GM12864 (cell line): ENCODE results near the gene DCTD.
A peak's percentile ranks its signal among the peaks of the same experiment; 100 is the strongest.

Experiments used
- DNase-seq: peaks from one replicate; pipeline ENCODE4 v3.0.0-alpha.2; 2011; ENCODE audit warnings: low read depth
- H3K4me3 ChIP-seq: 2 replicates; pipeline ENCODE4 v1.5.1; 2011; ENCODE audit warnings: mild to moderate bottlenecking, low read depth, low read length, control low read depth
- TF ChIP-seq, protein P1 (sequence below): IDR thresholded peaks from 2 replicates; pipeline ENCODE4 v1.5.1; 2011; ENCODE audit warnings: low read depth, mild to moderate bottlenecking, moderate library complexity, low read length, control low read depth, inconsistent platforms; ENCODE audit errors: missing control alignments

DCTD gene

DNA sequence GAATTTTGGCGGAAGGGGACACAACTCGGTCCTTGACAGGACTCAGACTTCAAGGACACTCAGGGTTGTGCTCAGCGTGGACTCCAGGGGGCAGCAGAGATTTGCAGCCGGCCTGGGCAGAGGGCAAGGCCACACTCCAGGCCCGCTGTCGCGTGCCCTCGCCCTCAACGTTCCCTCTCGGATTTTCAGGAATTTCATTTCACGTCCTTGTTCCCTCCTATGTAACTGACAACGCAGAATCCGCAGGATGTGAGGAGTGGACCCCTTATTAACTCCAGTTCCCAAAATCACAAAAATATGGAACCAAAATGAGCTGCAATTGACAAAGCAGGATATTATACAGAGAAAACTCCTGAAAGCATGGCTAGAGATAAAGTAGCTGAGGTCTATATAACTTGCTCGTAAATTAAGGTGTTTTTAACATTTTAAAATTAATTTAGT, 21.0 kb upstream of the DCTD start:
- no peak overlapping the region for H3K4me3 ChIP-seq
- DNase-seq, result no peak
- TF ChIP-seq, protein P1, sequence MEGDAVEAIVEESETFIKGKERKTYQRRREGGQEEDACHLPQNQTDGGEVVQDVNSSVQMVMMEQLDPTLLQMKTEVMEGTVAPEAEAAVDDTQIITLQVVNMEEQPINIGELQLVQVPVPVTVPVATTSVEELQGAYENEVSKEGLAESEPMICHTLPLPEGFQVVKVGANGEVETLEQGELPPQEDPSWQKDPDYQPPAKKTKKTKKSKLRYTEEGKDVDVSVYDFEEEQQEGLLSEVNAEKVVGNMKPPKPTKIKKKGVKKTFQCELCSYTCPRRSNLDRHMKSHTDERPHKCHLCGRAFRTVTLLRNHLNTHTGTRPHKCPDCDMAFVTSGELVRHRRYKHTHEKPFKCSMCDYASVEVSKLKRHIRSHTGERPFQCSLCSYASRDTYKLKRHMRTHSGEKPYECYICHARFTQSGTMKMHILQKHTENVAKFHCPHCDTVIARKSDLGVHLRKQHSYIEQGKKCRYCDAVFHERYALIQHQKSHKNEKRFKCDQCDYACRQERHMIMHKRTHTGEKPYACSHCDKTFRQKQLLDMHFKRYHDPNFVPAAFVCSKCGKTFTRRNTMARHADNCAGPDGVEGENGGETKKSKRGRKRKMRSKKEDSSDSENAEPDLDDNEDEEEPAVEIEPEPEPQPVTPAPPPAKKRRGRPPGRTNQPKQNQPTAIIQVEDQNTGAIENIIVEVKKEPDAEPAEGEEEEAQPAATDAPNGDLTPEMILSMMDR, result peak; percentile 96

DNA sequence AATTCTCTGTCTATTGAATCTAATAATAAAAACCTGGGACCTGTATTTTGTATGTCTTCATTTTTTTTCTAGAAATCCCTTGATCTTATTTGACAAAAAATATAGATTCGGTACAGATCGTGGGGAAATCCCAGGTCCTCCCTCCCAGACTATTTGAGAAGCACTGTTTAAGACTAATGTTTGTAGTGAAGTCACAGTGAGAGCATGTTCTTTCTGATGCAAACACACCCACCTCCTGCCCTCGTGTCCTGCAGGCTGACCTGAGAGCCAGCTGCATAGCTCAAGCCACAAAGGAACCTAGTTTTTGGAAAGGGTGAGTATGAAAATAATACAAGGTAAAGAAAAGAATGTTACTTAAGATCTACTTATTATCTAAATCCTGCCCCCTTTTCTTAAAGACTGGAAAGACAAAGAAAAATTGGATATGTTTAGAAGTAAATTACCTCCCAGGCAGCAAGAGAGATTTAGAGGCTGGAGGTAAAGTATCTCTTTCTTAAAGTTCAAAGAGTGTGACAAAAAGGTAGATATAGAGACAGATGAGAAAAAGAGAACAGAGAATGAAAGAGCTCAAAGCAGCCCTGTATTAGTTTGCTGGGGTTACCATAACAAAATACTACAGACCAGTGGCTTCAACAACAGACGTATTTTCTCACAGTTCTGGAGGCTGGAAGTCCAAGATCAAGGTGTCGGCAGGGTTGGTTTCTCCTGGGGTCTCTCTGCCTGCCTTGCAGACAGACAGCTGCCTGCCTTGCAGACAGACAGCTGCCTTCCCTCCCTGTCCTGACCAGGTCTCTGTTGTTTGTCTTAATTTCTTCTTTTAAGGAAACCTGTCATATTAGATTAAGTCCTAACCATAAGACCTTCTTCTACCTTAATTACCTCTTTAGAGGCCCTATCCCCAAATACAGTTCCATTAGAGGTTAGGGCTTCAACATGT, 20.4 kb upstream of the DCTD start:
- DNase-seq, result no peak
- H3K4me3 ChIP-seq, result no peak overlapping the region
- TF ChIP-seq, protein P1, result no peak

DNA sequence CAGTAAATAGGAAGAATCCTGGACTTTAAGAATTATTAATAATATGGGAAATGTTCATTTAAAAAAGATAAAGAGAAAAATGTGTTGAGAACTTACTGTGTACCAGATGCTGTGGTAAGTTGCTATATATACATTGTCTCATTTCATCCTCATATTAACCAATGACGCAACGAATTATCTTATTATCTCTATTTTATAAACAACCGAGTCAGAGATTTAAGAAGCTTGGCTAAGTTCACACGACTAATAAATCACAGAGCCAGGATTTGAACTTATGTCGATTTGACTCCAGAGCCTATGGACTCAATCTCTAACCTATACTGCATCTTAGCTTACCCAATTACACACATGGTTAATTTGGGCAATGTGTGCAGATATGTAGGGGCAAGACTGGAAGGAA, 15.5 kb upstream of the DCTD start:
- DNase-seq, result no peak
- no peak overlapping the region for H3K4me3 ChIP-seq
- TF ChIP-seq, protein P1, result no peak

DNA sequence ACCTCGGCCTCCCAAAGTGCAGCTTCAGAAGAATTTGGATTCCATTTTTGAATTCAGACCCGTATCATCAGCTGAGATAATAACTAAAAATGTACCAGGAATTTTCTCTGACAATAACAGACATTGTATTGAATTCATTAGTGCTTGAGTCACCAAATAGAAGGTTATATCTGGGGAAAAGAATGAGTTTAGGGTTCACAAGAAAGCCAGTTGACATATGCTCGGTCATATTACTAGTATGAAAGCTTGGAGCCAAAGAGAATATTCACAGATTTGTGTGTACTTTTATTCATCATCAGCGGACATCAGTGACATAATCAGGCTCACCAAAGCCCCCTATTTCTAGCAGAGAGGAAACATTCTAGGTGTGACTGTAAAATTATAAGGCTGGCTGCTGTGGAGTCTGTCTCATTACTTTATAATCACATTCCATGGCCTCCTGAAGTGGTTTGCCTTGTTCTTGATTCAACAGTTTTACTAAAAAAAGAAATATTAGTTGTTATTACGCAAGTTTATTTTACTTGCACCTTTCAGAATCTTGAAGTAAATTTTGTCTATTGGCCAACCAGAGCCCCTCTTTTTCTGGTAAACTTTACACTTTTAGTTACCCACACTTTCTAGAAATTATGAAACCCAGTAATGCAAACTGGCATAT, 14.6 kb upstream of the DCTD start:
- TF ChIP-seq, protein P1, result no peak
- DNase-seq, result no peak
- no peak overlapping the region for H3K4me3 ChIP-seq

DNA sequence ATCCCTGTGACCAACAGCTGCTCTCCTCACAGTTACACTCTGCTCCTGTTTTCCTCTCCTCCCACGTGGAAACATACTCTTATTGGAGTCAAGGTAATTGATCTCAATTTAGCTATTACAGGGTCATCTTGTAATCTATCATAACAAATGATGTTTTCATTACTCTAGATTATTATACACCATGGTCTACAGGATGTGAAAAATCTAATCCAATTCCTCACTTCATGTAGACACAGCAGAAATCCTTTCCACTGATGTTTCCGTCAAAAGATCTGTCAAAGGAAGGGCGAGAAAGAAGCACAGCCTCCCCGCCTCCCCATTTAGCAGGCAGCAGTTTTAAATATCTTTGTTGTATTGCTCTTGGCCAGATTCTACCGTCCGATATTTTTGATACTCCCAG, 13.7 kb upstream of the DCTD start:
- TF ChIP-seq, protein P1, result no peak
- H3K4me3 ChIP-seq, result no peak overlapping the region
- no peak for DNase-seq

DNA sequence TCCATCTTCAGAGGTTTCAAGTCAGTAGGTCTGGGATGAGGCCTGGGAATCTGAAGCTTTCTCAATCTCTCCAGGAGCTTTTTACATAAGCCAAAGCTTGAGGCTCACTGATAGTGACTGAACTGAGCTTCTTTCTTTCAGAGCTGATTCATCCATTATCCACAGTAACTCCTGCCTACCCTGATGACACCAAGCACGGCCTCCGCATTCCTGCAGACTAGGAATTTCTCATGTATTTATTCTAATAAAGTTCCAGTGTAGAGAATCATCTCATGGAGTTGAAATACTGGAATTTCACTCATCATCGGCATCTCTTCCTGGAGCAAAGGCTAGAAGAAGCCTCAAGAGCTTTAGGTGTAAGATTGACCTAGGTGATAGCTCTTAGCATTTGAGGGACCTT, 12.1 kb upstream of the DCTD start:
- no peak overlapping the region for H3K4me3 ChIP-seq
- TF ChIP-seq, protein P1, result no peak
- no peak for DNase-seq
